Left cardiac atrium (tissue), 4 donors: ENCODE data around the gene MSL1. TPM values are rescaled to one million over a fixed set of nuclear protein-coding genes. Genes with fewer than 3 reads are reported as not detected.

Experiments
- ATAC-seq, 2 donors: fragments of 200-7000 bp; cut with Tn5 transposase; one replicate each; pipeline ENCODE4 v1.9.1; 2020; ENCODE audit warnings: mild to moderate bottlenecking in 2 of 2, moderate library complexity in 2 of 2
- DNase-seq: peaks from one replicate; pipeline ENCODE4 v3.0.0-alpha.2; 2020
- intact Hi-C, 2 donors: fragments of 100-400 bp; cut with DNase I; formaldehyde crosslinking; loops; one replicate each; pipeline versions ENCODE4 v1.14.1 to v1.15.1; 2022 to 2023
- total RNA-seq, 2 donors: library from RNA; stranded (reverse); fragmentation: NEBNext Ultra II Directional; extraction: Animal tissue kit (Norgen Biotek cat#: 25700); gene quantifications; one replicate each; pipeline ENCODE4 v1.2.1, GENCODE V29; 2021
- donor health status: DM: no; HTN: yes; CAD: no.
- donor health status: DM: no; HTN: yes; CAD: no; lungs with severe emphysema.
- donor health status: DM: yes; HTN: yes; CAD: no.
- donor health status: Dilated cardiomyopathy.

MSL1 gene
- total RNA-seq, 2 donors from 2014 or later: 54.0 to 57.8 TPM

- ATAC-seq (no peak), DNase-seq (no peak)
- intact Hi-C loops: no loop called here
Observed at GRCh38 chr17:40101367-40102210, 20.2 kb upstream of the MSL1 start.

GRCh38 chr17:40103071-40103661, 18.6 kb upstream of the MSL1 start:
- ATAC-seq (no peak), DNase-seq (no peak)
- intact Hi-C loops: no loop called here

- DNase-seq: no peak
- intact Hi-C loops: no loop called here
- ATAC-seq: no peak
Observed at GRCh38 chr17:40103688-40104087, 18.1 kb upstream of the MSL1 start.

- DNase-seq: no peak
- no peak for ATAC-seq
- intact Hi-C loops: no loop called here
Observed at GRCh38 chr17:40104594-40105486, 16.9 kb upstream of the MSL1 start.

- intact Hi-C loops: no loop called here
- no peak for ATAC-seq
- no peak for DNase-seq
Observed at GRCh38 chr17:40105861-40106759, 15.7 kb upstream of the MSL1 start.

- intact Hi-C loops: no loop called here
- DNase-seq: no peak
Observed at GRCh38 chr17:40106760-40107521, 14.8 kb upstream of the MSL1 start.

GRCh38 chr17:40107522-40108174, 14.1 kb upstream of the MSL1 start:
- DNase-seq: no peak
- intact Hi-C loops: no loop called here
- ATAC-seq: peak in 1 of 2 donors; percentile 0

More at GRCh38 chr17:40106760-40107521, 14.8 kb upstream of the MSL1 start:
- no peak for ATAC-seq

GRCh38 chr17:40108970-40109824, 12.6 kb upstream of the MSL1 start:
- intact Hi-C loops: no loop called here
- ATAC-seq: no peak
- DNase-seq: no peak

GRCh38 chr17:40110026-40110845, 11.5 kb upstream of the MSL1 start:
- intact Hi-C loops: loop anchor here (5.0 to 10.0 kb wide), 2 partner anchors 65 to 98 kb away; partner anchors contain the start of gene RAPGEFL1 (in 1 of the 2)
- ATAC-seq: no peak
- no peak for DNase-seq

- peak; percentile 67 to 77 for ATAC-seq
- peak; percentile 92 for DNase-seq
- intact Hi-C loops: loop anchor here (2.0 to 10.0 kb wide), 4 partner anchors 49 to 99 kb away; partner anchors contain the start of genes RAPGEFL1 (in 1 of the 2) and THRA (in 1 of the 2)
Observed at GRCh38 chr17:40111221-40112128, 10.3 kb upstream of the MSL1 start.

- intact Hi-C loops: loop anchor here (2.0 to 10.0 kb wide), 4 partner anchors 49 to 100 kb away; partner anchors contain the start of genes RAPGEFL1 (in 1 of the 2) and THRA (in 1 of the 2)
- ATAC-seq (no peak), DNase-seq (no peak)
Observed at GRCh38 chr17:40112191-40112711, 9.5 kb upstream of the MSL1 start.

- peak; percentile 3 to 4 for ATAC-seq
- intact Hi-C loops: loop anchor here (2.0 to 10.0 kb wide), 4 partner anchors 50 to 100 kb away; partner anchors contain the start of genes RAPGEFL1 (in 1 of the 2) and THRA (in 1 of the 2)
- DNase-seq: no peak
Observed at GRCh38 chr17:40112718-40113109, 9.1 kb upstream of the MSL1 start.

GRCh38 chr17:40113110-40113906, 8.5 kb upstream of the MSL1 start:
- DNase-seq (peak; percentile 93), ATAC-seq (peak; percentile 75 to 80)

More at GRCh38 chr17:40113110-40113906, 8.5 kb upstream of the MSL1 start:
- intact Hi-C loops: loop anchor here (2.0 to 10.0 kb wide), 4 partner anchors 51 to 101 kb away; partner anchors contain the start of genes RAPGEFL1 (in 1 of the 2) and THRA (in 1 of the 2)
